Osteoblast (primary cell): ENCODE data around the gene PHLDB2. TPM values are rescaled to one million over a fixed set of nuclear protein-coding genes. Genes with fewer than 3 reads are reported as not detected.
A peak's percentile ranks its signal among the peaks of the same experiment; 100 is the strongest.

Experiments used
- DNase-seq: peaks from one replicate; pipeline ENCODE4 v3.0.0; 2011; ENCODE audit warnings: low spot score, mixed read lengths; ENCODE audit not compliant: insufficient read length; ENCODE audit errors: missing footprints
- H2AFZ ChIP-seq: 2 replicates; pipeline ENCODE4 v1.6.0; 2011; ENCODE audit warnings: mild to moderate bottlenecking, low read length
- H3K27ac ChIP-seq: 2 replicates; pipeline ENCODE4 v1.5.1; 2011; ENCODE audit warnings: mild to moderate bottlenecking, low read depth, low read length, moderate library complexity
- H3K27me3 ChIP-seq: 2 replicates; pipeline ENCODE4 v1.6.0; 2012; ENCODE audit warnings: mild to moderate bottlenecking, control low read depth, inconsistent platforms, low read length, moderate library complexity; ENCODE audit not compliant: insufficient read depth
- H3K36me3 ChIP-seq: 2 replicates; pipeline ENCODE4 v1.5.1; 2011; ENCODE audit warnings: mild to moderate bottlenecking, low read length, control low read depth, moderate library complexity; ENCODE audit not compliant: insufficient read depth
- H3K4me1 ChIP-seq: 2 replicates; pipeline ENCODE4 v1.5.1; 2011; ENCODE audit warnings: mild to moderate bottlenecking, low read length, control low read depth, moderate library complexity; ENCODE audit not compliant: insufficient read depth
- H3K4me2 ChIP-seq: 2 replicates; pipeline ENCODE4 v1.6.0; 2011; ENCODE audit warnings: mild to moderate bottlenecking, low read length; ENCODE audit not compliant: insufficient read depth
- H3K4me3 ChIP-seq: fragments of 200-600 bp; sonication (generic); 3 replicates; pipeline ENCODE4 v1.5.1; 2012; ENCODE audit warnings: mild to moderate bottlenecking, low read length, inconsistent platforms; ENCODE audit not compliant: insufficient read depth
- H3K79me2 ChIP-seq: 2 replicates; pipeline ENCODE4 v1.6.0; 2012; ENCODE audit warnings: mild to moderate bottlenecking, low read length, control low read depth, inconsistent platforms; ENCODE audit not compliant: insufficient read depth
- H3K9me3 ChIP-seq: 2 replicates; pipeline ENCODE4 v1.5.1; 2011; ENCODE audit warnings: low read depth, low read length, control low read depth
- H4K20me1 ChIP-seq: 2 replicates; pipeline ENCODE4 v1.6.0; 2012; ENCODE audit warnings: mild to moderate bottlenecking, low read length, control low read depth; ENCODE audit not compliant: insufficient read depth
- total RNA-seq: library from RNA; depleted of rRNA; stranded (reverse); fragments of >200 nt; gene quantifications from 2 replicates; pipeline ENCODE4 v1.2.3, GENCODE V29; 2012
- TF ChIP-seq, protein P1 (sequence below): IDR thresholded peaks from 2 replicates; pipeline ENCODE4 v1.5.1; 2011; ENCODE audit warnings: mild to moderate bottlenecking, low read depth, low read length, moderate library complexity; ENCODE audit errors: extremely low read depth

The PHLDB2 gene
- total RNA-seq, 1 donor: 107 TPM

- H3K36me3 ChIP-seq: no peaks in the 10 kb centered on the region
- H3K27me3 ChIP-seq: no peaks in the 10 kb centered on the region
- no peaks in the 10 kb centered on the region for H3K79me2 ChIP-seq
- DNase-seq: no peak
- H3K4me1 ChIP-seq: no peaks in the 10 kb centered on the region
- TF ChIP-seq, protein P1, sequence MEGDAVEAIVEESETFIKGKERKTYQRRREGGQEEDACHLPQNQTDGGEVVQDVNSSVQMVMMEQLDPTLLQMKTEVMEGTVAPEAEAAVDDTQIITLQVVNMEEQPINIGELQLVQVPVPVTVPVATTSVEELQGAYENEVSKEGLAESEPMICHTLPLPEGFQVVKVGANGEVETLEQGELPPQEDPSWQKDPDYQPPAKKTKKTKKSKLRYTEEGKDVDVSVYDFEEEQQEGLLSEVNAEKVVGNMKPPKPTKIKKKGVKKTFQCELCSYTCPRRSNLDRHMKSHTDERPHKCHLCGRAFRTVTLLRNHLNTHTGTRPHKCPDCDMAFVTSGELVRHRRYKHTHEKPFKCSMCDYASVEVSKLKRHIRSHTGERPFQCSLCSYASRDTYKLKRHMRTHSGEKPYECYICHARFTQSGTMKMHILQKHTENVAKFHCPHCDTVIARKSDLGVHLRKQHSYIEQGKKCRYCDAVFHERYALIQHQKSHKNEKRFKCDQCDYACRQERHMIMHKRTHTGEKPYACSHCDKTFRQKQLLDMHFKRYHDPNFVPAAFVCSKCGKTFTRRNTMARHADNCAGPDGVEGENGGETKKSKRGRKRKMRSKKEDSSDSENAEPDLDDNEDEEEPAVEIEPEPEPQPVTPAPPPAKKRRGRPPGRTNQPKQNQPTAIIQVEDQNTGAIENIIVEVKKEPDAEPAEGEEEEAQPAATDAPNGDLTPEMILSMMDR: no peak
- no peaks in the 10 kb centered on the region for H4K20me1 ChIP-seq
- H3K9me3 ChIP-seq: no peaks in the 10 kb centered on the region
- H3K4me2 ChIP-seq: no peak overlapping the region
- no peak overlapping the region for H3K27ac ChIP-seq
- no peak overlapping the region for H2AFZ ChIP-seq
- no peak overlapping the region for H3K4me3 ChIP-seq
These were observed 31.2 kb upstream of the PHLDB2 start for GRCh38 chr3:111827871-111828270.

DNA sequence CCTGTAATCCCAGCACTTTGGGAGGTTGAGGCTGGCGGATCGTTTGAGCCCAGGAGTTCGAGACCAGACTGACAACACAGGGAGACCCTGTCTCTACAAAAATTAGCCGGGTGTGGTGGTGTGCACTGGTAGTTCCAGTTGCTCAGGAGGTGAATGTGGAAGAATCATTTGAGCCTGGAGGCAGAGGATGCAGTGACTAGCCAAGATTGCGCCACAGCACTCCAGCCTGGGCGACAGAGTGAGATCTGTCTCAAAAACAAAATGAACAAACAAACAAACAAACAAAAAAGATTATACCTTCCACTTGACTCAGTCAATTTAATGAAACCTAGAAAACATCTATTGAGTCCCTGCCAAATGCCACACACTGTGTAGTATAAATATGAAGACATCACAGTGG, 30.5 kb upstream of the PHLDB2 start:
- no peak overlapping the region for H3K27ac ChIP-seq
- no peaks in the 10 kb centered on the region for H3K79me2 ChIP-seq
- H3K4me2 ChIP-seq: no peak overlapping the region
- H3K27me3 ChIP-seq: no peaks in the 10 kb centered on the region
- no peak overlapping the region for H3K4me3 ChIP-seq
- no peaks in the 10 kb centered on the region for H4K20me1 ChIP-seq
- H2AFZ ChIP-seq: no peak overlapping the region
- no peaks in the 10 kb centered on the region for H3K36me3 ChIP-seq
- H3K4me1 ChIP-seq: no peaks in the 10 kb centered on the region
- TF ChIP-seq, protein P1: no peak
- H3K9me3 ChIP-seq: no peaks in the 10 kb centered on the region
- DNase-seq: no peak

DNA sequence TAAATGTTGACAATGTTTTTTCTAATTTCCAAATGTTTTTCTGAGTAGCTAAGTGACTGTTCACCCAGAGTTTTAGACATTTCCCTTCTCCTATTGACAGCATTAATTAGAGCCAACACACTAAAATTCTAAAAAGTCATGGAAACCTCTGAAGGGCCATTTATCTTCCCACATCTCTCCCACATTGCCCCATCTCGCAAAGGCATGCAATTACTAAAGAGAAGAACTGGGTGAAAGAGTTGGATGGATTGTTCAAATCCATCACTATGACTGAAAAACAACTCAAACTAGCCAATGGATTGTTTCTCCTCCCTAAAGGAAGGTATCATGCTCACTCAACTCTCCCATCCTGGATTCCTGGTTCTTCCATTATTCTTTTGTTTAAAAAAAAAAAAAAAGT, 30.0 kb upstream of the PHLDB2 start:
- no peak overlapping the region for H3K4me2 ChIP-seq
- H3K79me2 ChIP-seq: no peaks in the 10 kb centered on the region
- TF ChIP-seq, protein P1: no peak
- no peak overlapping the region for H3K27ac ChIP-seq
- no peak overlapping the region for H3K4me3 ChIP-seq
- no peaks in the 10 kb centered on the region for H3K4me1 ChIP-seq
- H3K9me3 ChIP-seq: no peaks in the 10 kb centered on the region
- H2AFZ ChIP-seq: no peak overlapping the region
- DNase-seq: no peak
- H4K20me1 ChIP-seq: no peaks in the 10 kb centered on the region
- H3K36me3 ChIP-seq: no peaks in the 10 kb centered on the region
- no peaks in the 10 kb centered on the region for H3K27me3 ChIP-seq

GRCh38 chr3:111831840-111832239, 27.2 kb upstream of the PHLDB2 start:
- Histone ChIP-seq H2AFZ (peak overlapping the region; percentile 66), H4K20me1 (no peaks in the 10 kb centered on the region), H3K79me2 (no peaks in the 10 kb centered on the region), H3K36me3 (no peaks in the 10 kb centered on the region), H3K27ac (no peak overlapping the region), H3K9me3 (no peaks in the 10 kb centered on the region), H3K4me3 (no peak overlapping the region), H3K27me3 (no peaks in the 10 kb centered on the region), H3K4me1 (no peaks in the 10 kb centered on the region), H3K4me2 (no peak overlapping the region)
- no peak for DNase-seq
- TF ChIP-seq, protein P1: no peak
